Mesothelial cell of epicardium (in vitro differentiated cells): ENCODE data around the gene FOXF1. TPM values are rescaled to one million over a fixed set of nuclear protein-coding genes. Genes with fewer than 3 reads are reported as not detected.
A peak's percentile ranks its signal among the peaks of the same experiment; 100 is the strongest.

Experiments used
- DNase-seq, 2 experiments: peaks; one replicate each; pipeline ENCODE4 v3.0.0; 2021; ENCODE audit warnings: low spot score in 2 of 2; ENCODE audit not compliant: unreplicated experiment in 2 of 2
- H3K27ac Mint-ChIP-seq: 2 replicates; pipeline ENCODE4 v1.8.0; 2021; ENCODE audit warnings: mixed read lengths
- H3K27me3 Mint-ChIP-seq: 2 replicates; pipeline ENCODE4 v1.8.0; 2021; ENCODE audit warnings: low read depth, mixed read lengths
- H3K36me3 Mint-ChIP-seq: 2 replicates; pipeline ENCODE4 v1.8.0; 2021; ENCODE audit warnings: mixed read lengths
- H3K4me1 Mint-ChIP-seq: 2 replicates; pipeline ENCODE4 v1.8.0; 2021; ENCODE audit warnings: mixed read lengths
- H3K4me3 Mint-ChIP-seq: 2 replicates; pipeline ENCODE4 v1.8.0; 2021; ENCODE audit warnings: mild to moderate bottlenecking, moderate library complexity, mixed read lengths
- H3K9me3 Mint-ChIP-seq: 2 replicates; pipeline ENCODE4 v1.8.0; 2021; ENCODE audit warnings: mixed read lengths
- total RNA-seq: library from RNA; stranded (reverse); gene quantifications from 3 replicates; pipeline ENCODE4 v1.2.1, GENCODE V29; 2021
- TF ChIP-seq, protein P1 (sequence below): fragments of 200-600 bp; sonication (generic); IDR thresholded peaks from one replicate; pipeline ENCODE4 v1.5.0; 2021; ENCODE audit warnings: antibody characterized with exemption; ENCODE audit not compliant: unreplicated experiment

FOXF1 gene
- total RNA-seq: 1.9 to 2.6 TPM (median 1.9 TPM) in 3 replicates

GRCh38 chr16:86510465-86511261 lies at the start of gene FOXF1:
Gene FOXF1 (plus strand): TSS chr16:86510527. CDS start chr16:86510570, 43 bp downstream.
- peaks cover 21% of the 10 kb centered on the region for H3K4me1 Mint-ChIP-seq
- no peak for DNase-seq
- TF ChIP-seq, protein P1, sequence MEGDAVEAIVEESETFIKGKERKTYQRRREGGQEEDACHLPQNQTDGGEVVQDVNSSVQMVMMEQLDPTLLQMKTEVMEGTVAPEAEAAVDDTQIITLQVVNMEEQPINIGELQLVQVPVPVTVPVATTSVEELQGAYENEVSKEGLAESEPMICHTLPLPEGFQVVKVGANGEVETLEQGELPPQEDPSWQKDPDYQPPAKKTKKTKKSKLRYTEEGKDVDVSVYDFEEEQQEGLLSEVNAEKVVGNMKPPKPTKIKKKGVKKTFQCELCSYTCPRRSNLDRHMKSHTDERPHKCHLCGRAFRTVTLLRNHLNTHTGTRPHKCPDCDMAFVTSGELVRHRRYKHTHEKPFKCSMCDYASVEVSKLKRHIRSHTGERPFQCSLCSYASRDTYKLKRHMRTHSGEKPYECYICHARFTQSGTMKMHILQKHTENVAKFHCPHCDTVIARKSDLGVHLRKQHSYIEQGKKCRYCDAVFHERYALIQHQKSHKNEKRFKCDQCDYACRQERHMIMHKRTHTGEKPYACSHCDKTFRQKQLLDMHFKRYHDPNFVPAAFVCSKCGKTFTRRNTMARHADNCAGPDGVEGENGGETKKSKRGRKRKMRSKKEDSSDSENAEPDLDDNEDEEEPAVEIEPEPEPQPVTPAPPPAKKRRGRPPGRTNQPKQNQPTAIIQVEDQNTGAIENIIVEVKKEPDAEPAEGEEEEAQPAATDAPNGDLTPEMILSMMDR: no peak
- H3K9me3 Mint-ChIP-seq: no peaks in the 10 kb centered on the region
- H3K4me3 Mint-ChIP-seq: peak within 1 kb of the TSS; percentile 70
- no peaks in the 10 kb centered on the region for H3K36me3 Mint-ChIP-seq
- peaks cover 90% of the 10 kb centered on the region for H3K27me3 Mint-ChIP-seq
- H3K27ac Mint-ChIP-seq: peak within 1 kb of the TSS; percentile 64

GRCh38 chr16:86461037-86461436 lies 49.3 kb upstream of the FOXF1 start:
- H3K27ac Mint-ChIP-seq: no peak overlapping the region
- peaks cover 6% of the 10 kb centered on the region for H3K4me1 Mint-ChIP-seq
- TF ChIP-seq, protein P1: no peak
- no peak for DNase-seq
- peaks cover 62% of the 10 kb centered on the region for H3K27me3 Mint-ChIP-seq
- no peaks in the 10 kb centered on the region for H3K36me3 Mint-ChIP-seq
- no peak overlapping the region for H3K4me3 Mint-ChIP-seq
- H3K9me3 Mint-ChIP-seq: peaks cover 24% of the 10 kb centered on the region

DNA sequence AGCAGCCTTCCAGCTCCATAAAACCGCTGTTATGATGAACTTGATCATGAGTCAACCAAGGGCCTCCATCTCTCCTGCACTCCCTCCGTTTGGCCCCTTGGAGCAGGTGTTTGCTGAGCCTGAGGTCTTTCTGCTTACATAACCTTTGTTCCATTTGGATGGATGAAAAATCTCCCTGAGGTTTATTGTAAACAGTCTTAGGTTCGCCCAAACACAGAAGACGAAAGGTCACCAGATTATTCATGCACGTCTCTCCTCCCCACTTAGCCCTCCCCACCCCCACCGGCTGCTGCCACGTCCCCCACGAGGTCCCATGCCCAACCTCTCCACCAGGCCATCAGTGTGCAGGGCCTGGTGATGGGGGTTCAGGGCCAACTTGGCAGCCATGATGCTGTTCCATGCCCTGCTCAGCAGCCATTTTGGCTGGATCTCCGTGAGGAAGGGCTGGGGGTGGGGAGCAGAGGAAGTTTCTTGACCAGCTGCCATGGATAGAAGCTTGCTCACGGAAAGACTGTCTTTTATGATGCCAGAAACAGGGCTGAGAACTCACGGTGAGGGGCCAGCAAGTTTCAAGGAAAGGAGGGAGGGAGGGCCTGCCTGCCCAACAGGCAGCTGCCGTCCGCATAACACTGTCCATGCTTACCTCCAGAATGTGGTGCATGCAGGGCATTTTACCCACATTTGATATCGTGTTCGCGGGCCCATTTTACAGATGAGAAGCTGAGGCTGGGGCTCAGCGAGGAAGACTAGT lies 47.8 kb upstream of the FOXF1 start:
- DNase-seq: no peak
- peaks cover 5% of the 10 kb centered on the region for H3K4me1 Mint-ChIP-seq
- H3K27ac Mint-ChIP-seq: no peak overlapping the region
- H3K9me3 Mint-ChIP-seq: peaks cover 24% of the 10 kb centered on the region
- TF ChIP-seq, protein P1: no peak
- no peaks in the 10 kb centered on the region for H3K36me3 Mint-ChIP-seq
- H3K27me3 Mint-ChIP-seq: peaks cover 61% of the 10 kb centered on the region
- H3K4me3 Mint-ChIP-seq: no peak overlapping the region

DNA sequence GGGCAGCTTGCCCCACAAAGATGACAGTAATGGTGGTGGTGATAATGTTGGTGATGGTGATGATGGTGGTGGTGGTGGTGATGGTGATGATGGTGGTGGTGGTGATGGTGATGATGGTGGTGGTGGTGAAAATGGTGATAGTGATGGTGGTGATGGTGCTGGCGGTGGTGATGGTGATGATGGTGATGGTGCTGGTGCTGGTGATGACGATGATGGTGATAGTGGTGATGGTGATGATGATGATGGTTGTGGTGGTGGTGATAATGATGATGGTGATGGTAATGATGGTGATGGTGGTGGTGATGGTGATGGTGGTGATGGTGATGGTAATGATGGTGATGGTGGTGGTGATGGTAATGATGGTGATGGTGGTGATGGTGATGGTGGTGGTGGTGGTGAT lies 46.3 kb upstream of the FOXF1 start:
- Mint-ChIP-seq H3K36me3 (no peaks in the 10 kb centered on the region), H3K27me3 (peaks cover 59% of the 10 kb centered on the region), H3K9me3 (peaks cover 24% of the 10 kb centered on the region), H3K27ac (no peak overlapping the region), H3K4me1 (no peaks in the 10 kb centered on the region), H3K4me3 (no peak overlapping the region)
- no peak for DNase-seq
- TF ChIP-seq, protein P1: no peak

GRCh38 chr16:86465434-86465833 lies 44.9 kb upstream of the FOXF1 start:
- Mint-ChIP-seq H3K27me3 (peaks cover 58% of the 10 kb centered on the region), H3K9me3 (peaks cover 23% of the 10 kb centered on the region), H3K36me3 (no peaks in the 10 kb centered on the region), H3K4me3 (no peak overlapping the region), H3K4me1 (no peaks in the 10 kb centered on the region), H3K27ac (no peak overlapping the region)
- TF ChIP-seq, protein P1: no peak
- no peak for DNase-seq
